K562 (cell line): ENCODE results near the gene RITA1. TPM values are rescaled to one million over a fixed set of nuclear protein-coding genes. Genes with fewer than 3 reads are reported as not detected.

Source experiments
- BMI1 ChIP-seq: fragments of 150-350 bp; IDR thresholded peaks from 2 replicates; pipeline ENCODE4 v1.6.1; 2014; ENCODE audit warnings: low read length
- CTCFL ChIP-seq: IDR thresholded peaks from 2 replicates; pipeline ENCODE4 v1.6.1; 2011; ENCODE audit warnings: borderline replicate concordance, low read depth, mild to moderate bottlenecking, moderate library complexity, low read length; ENCODE audit not compliant: insufficient read depth, poor library complexity, severe bottlenecking
- E2F4 ChIP-seq: sonication (generic); formaldehyde crosslinking; IDR thresholded peaks from 2 replicates; pipeline ENCODE4 v1.8.0; 2022; ENCODE audit warnings: mild to moderate bottlenecking, low read depth, missing genetic modification reagents
- E2F8 ChIP-seq: fragments of 450-650 bp; IDR thresholded peaks from 2 replicates; pipeline ENCODE4 v1.7.1; 2018; ENCODE audit warnings: mild to moderate bottlenecking, low read depth; ENCODE audit not compliant: partially characterized antibody
- FOXA3 ChIP-seq, 2 experiments: fragments of 450-650 bp in 1 of 2; sonication (generic) in 1 of 2; formaldehyde crosslinking; IDR thresholded peaks in 1 of 2; conservative IDR thresholded peaks in 1 of 2; 2 replicates each; pipeline versions ENCODE4 v1.4.0 to v1.8.0; 2020 to 2022; ENCODE audit warnings: mild to moderate bottlenecking in 2 of 2, missing genetic modification reagents in 1 of 2
- FOXK1 ChIP-seq: sonication (generic); formaldehyde crosslinking; IDR thresholded peaks from 2 replicates; pipeline ENCODE4 v1.8.0; 2022; ENCODE audit warnings: missing genetic modification reagents, mild to moderate bottlenecking, borderline replicate concordance
- HDAC1 ChIP-seq, 2 experiments: fragments of 450-650 bp; IDR thresholded peaks; 2 replicates each; pipeline ENCODE4 v1.6.1; 2016 to 2017; ENCODE audit warnings: inconsistent platforms in 1 of 2, mild to moderate bottlenecking in 1 of 2, moderate library complexity in 1 of 2
- HDAC3 ChIP-seq: fragments of 450-650 bp; IDR thresholded peaks from 2 replicates; pipeline ENCODE4 v1.6.1; 2018; ENCODE audit warnings: borderline replicate concordance, mild to moderate bottlenecking, moderate library complexity; ENCODE audit not compliant: partially characterized antibody
- PATZ1 ChIP-seq: fragments of 250-450 bp; sonication (Bioruptor Pico); IDR thresholded peaks from 2 replicates; pipeline ENCODE4 v1.5.0; 2020; ENCODE audit warnings: mild to moderate bottlenecking, borderline replicate concordance
- PURB ChIP-seq: sonication (generic); formaldehyde crosslinking; IDR thresholded peaks from 2 replicates; pipeline ENCODE4 v1.9.0; 2021; ENCODE audit warnings: low read depth, mild to moderate bottlenecking, missing genetic modification reagents
- RCOR1 ChIP-seq, 2 experiments: IDR thresholded peaks; 2 replicates each; pipeline ENCODE4 v1.6.1; 2012; ENCODE audit warnings: low read depth in 2 of 2, low read length in 2 of 2, borderline replicate concordance in 1 of 2, improper control_type of control experiment in 1 of 2
- TFAP4 ChIP-seq: sonication (generic); formaldehyde crosslinking; IDR thresholded peaks from 2 replicates; pipeline ENCODE4 v1.8.0; 2022; ENCODE audit warnings: missing genetic modification reagents, mild to moderate bottlenecking, moderate library complexity, borderline replicate concordance
- ZNF224 ChIP-seq: sonication (generic); formaldehyde crosslinking; IDR thresholded peaks from 2 replicates; pipeline ENCODE4 v1.8.0; 2022; ENCODE audit warnings: mild to moderate bottlenecking, missing genetic modification reagents
- ZNF384 ChIP-seq: IDR thresholded peaks from 2 replicates; pipeline ENCODE4 v1.6.1; 2012; ENCODE audit warnings: low read depth, low read length, improper control_type of control experiment
- polyA plus RNA-seq, 8 experiments: library from polyadenylated mRNA; depleted of rRNA in 4 of 8; stranded (reverse) in 5 of 8; unstranded in 3 of 8; fragments of >200 nt; fragmentation: Nextera tagmentation in 2 of 8; fragmentation: Illumina TruSeq in 1 of 8; extraction: Ambion mirVana in 2 of 8; extraction: Trizol in 1 of 8; gene quantifications; 2 replicates each; pipeline versions ENCODE4 v1.2.1 to v1.2.3, GENCODE V29; 2011 to 2014; ENCODE audit warnings: inconsistent platforms in 1 of 8, missing spikeins in 1 of 8
- total RNA-seq, 7 experiments: library from RNA; depleted of rRNA in 6 of 7; stranded (reverse); fragments of >200 nt in 6 of 7; fragmentation: Illumina TruSeq in 2 of 7; extraction: Trizol in 2 of 7; gene quantifications; 2 replicates each; pipeline versions ENCODE4 v1.2.1 to v1.2.3, GENCODE V29; 2011 to 2021; ENCODE audit warnings: low replicate concordance in 1 of 7

The RITA1 gene
- total and polyA plus RNA-seq, 9 of the 15 experiments (the other 6 are each of a cell fraction or from before 2014, with no cell fraction given), result 2.8 to 40.4 (median 18.0) TPM

GRCh38 chr12:113152835-113153814 lies 32.4 kb upstream of the RITA1 start (continued):
- no peak for TF ChIP-seq PURB (CRISPR knock-in tag)
- TF ChIP-seq HDAC3, result no peak
- peak; percentile 29; the same call in 1 of the 2 replicates for TF ChIP-seq E2F4 (CRISPR knock-in tag)
- no peak for TF ChIP-seq E2F8
- TF ChIP-seq CTCFL, result peak; percentile 94
- peak in 1 of 2 experiments; percentile 68; a peak in 2 of 4 replicates for TF ChIP-seq HDAC1 (IDR thresholded peaks at IDR 0.05)
- TF ChIP-seq ZNF384, result peak; percentile 72
- TF ChIP-seq TFAP4, result peak; percentile 59; the same call in 1 of the 2 replicates
- peak in 1 of 2 experiments; percentile 31; a peak in 1 of 4 replicates for TF ChIP-seq RCOR1 (IDR thresholded peaks at IDR 0.05; ENCODE audit: borderline replicate concordance in 1 of 2, low read depth in 2 of 2, low read length in 2 of 2)
- no peak for TF ChIP-seq BMI1
- TF ChIP-seq FOXA3 (CRISPR knock-in tag; conservative IDR thresholded peaks at IDR 0.05 in 1 of 2, IDR thresholded peaks at IDR 0.05 in 1 of 2), result peak in 1 of 2 experiments; percentile 91; a peak in 2 of 4 replicates
- TF ChIP-seq ZNF224, result peak; percentile 93
- peak; percentile 85 for TF ChIP-seq FOXK1 (CRISPR knock-in tag)
- no peak for TF ChIP-seq PATZ1 (CRISPR knock-in tag)
